ENCODE results near the gene ROBO1.
A peak's percentile ranks its signal among the peaks of the same experiment; 100 is the strongest.

Gene ROBO1

DNA sequence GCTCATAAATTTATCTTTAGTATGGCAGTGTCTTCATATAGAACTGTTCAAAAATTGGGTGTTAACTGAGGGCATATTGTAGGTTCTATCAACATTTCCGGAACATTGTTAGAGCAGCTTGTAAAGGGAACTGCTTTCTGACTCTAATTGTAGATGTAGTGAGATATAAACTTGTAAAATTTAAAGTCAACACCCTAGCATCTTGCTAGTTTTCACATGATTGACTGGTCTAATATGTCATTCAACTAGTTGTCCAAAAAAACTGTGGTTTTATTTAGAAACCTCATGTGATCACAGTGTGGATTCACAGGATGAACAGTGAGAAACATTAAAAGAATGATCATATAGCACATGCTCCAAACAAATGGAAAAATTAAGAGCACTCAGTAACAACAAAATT lies 607.4 kb downstream of the ROBO1 start:
- DNase-seq (ENCODE audit: low spot score): no peak

DNA sequence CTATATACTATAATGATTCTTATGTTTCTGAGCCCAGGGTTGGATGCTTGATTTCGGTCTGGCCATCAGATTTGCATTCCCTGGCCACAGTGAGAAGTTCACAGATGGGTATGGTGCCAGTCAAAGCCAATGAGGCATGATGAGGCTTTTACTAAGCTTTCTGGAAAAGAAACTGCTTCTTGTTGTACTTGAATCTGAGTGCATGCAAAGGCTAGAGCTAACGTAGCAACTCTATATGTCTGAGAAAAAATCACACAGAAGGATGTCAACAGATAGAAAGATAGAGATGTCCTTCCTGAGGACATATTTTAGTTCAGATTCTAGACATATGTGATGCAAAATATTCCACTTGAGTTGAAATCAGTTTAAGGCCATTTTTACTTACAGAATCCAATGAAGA lies 608.1 kb downstream of the ROBO1 start:
- no peak for DNase-seq (ENCODE audit: low spot score)

GRCh38 chr3:79157191-79157590 lies 610.6 kb downstream of the ROBO1 start:
- DNase-seq (ENCODE audit: low spot score): no peak

DNA sequence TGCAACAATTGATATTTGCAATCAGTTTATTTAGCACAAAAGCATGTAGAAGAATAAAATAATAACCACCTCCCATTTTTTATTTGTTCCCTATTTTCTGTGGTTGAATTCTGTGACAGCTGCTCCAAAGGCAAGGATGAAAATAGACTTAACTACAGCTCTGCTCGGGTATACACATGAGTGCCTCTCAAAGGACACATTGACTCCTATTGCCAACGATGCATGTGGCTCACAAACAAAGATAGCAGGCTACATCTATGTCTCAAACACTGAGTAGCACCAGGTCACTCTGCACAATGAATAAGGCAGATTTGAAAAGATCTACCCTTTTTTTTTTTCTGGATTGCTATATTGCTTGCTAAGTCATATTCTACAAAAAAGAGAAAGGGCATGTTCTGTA lies 612.9 kb downstream of the ROBO1 start:
- no peak for DNase-seq (ENCODE audit: low spot score)

DNA sequence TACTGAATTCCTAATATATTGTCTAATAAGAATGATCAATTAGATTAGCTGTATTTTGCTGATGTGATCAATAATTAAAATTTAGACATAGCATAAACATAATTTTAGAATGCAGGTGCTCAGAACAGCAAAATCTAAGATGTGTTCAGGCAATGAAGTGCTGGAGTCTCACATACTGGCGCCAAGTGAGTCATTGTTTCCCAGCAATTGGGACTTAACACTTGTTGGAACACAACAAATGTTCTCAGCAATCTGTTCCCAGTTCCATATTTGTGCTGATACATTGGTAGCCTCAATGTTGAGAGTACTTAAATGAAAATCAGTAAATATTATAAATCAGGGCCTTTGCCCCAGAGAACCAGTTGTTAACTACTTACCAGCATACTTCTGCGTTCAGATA lies 619.0 kb downstream of the ROBO1 start:
- no peak for DNase-seq (ENCODE audit: low spot score)

GRCh38 chr3:79146024-79146423 lies 621.8 kb downstream of the ROBO1 start:
- DNase-seq (ENCODE audit: low spot score): no peak

DNA sequence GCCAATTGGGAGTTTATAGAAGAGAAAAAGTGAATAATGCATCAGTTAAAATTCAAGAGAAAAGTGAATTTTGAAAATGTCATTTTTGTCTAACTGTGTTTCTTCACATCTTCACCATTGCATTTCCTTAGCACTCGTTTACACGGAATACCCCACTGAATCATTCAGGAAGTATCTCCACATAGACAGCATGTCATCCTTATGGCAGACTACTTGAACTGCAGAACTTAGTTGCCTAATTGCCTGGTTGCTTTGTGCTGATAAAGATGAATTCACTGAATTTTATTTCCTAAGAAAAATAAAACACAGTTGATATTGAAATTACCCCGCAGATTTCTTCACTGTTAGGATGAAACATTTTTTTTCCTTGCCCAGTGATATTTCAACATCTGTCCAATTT lies 627.1 kb downstream of the ROBO1 start:
- peak; percentile 15 for DNase-seq (ENCODE audit: low spot score)

DNA sequence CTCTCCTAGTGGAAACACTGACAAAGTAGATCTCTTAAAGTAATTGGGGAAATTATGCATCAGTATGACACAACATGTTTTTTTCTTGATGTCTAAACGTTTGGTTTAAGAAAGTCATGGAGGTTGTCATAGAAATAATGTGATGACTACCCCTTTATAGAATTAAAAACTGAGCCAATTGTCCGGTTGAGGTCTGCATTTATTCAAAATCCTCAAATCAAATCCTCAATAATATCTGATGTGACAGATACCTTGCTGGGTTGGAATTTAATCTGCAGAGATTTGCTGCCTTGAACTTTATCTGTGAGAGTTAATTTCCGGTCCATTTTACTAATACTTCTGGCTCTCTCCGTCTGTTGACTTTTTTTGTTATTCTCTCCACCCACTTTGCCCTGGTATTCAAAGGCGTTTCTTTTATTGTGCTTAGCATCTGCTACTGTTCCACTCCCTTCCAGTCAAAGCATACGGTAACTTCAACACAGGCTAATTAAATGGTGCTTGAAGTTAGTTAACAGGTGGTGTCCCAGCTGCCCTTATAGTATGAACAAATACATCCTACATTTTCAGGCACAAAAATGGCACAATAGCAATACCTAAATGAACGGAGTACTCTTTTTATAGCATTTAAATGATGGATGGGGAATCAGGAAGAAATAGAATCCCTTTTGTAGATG lies 628.3 kb downstream of the ROBO1 start:
- DNase-seq (ENCODE audit: low spot score): peak; percentile 7

DNA sequence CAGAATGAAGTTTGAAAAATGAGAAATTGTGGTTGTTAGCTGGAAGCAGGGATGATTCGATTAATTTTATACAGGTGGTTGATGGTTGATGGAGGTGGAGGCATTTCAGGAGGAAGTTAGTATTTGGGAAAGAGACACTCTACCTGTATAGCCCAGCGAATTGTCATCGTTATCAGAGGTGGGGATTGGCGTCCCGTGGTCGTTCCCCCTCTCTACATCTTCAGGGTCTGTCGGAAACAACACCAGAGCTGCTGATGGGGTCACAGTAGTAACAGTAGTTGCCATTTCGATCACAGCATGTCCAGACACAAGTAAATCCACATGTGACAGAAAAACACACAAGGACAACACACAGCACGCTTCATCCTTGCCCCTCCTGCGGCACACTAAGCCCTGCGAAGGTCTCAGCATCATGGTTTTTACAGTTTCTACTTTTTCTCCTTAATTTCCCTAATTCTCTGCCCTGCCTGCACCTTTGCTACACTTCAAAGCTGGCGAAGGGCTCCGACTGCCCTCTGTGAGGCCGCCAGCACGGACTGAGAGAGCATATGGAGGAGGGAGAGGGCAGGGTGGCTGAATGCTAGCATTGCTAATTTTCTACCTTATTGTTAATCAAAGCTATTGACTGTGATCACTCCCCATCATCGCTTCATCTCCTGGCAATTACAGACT lies 642.3 kb downstream of the ROBO1 start:
- DNase-seq (ENCODE audit: low spot score): no peak

DNA sequence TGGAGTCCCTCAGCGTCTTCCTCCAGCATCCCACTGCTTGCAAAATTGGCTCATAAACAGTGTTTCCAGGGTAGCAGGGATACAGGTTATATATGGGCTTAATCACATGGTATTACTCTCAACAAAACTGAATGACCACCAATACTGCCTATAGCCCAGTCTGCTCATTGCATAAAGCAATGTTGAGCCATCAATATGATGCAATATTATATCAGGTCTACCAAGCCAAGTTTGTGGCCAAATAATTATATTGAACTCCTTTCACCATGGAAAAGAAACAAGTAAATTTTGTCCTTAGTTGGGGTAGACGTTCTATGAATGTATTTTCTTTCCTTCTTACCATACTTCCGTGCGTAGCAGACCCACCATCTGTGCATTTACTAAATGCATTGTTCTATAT lies 652.3 kb downstream of the ROBO1 start:
- no peak for DNase-seq (ENCODE audit: low spot score)

DNA sequence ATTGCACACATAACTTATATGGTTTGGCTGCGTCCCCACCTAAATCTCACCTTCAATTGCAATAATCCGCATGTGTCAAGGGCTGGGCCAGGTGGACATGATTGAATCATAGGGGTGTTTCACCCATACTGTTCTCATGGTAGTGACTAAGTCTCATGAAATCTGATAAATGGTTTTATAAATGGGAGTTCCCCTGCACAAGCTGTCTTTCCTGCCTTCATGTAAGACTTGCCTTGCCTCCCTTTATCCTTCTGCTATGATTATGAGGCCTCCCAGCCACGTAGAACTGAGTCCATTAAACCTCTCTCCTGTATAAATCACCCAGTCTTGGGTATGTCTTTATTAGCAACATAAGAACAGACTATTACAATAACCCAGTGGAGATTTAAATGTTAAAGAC lies 653.9 kb downstream of the ROBO1 start:
- no peak for DNase-seq (ENCODE audit: low spot score)

DNA sequence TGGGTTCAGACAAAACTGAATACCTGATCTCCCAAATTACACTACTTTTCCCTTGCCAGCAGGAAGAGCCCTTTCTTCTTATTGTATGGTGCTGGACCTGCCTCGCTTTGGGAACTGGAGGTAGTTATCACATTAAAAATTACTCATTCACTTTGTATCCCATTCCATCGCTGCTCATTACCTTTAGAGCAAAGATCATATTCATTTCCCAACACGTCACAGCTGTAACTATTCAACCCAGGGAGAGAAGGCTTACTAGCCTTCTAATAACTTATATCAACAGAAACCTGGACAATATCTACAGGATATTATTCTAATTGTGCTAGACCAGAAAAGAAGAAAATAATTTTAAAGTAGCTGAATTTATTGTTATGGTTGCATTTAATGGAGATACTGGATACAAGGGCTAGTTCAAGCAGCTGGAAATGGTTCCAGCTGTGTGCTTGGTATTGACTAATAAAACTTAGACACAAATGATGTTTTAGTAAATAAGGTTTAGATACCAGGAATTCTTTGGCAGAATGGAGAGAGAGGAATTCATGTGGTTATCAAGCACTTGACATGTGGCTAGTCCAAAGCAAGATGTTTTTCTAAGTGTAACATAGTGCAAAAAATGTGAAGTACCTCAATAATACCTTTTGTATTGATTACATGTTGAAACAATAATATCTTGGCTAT lies 656.3 kb downstream of the ROBO1 start:
- DNase-seq (ENCODE audit: low spot score): no peak

DNA sequence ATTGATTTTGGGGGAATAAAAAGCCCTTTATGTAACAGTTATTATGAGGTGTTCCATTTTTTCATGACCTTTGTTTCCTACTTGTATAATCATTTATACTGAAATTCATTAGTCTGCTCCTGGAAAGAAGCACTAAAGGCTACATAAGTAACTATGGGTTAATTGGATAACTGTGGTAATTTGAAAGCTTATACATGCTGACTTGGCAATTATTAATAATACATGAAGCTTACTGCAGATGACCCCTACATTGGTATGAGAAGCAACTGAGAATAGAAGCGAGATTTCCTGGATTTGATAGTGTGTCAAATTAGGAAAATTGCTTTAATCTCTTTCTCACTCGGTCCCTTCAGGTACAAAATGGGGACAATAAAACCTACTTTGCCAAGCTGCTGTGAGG lies 658.0 kb downstream of the ROBO1 start:
- DNase-seq (ENCODE audit: low spot score): no peak

GRCh38 chr3:79103307-79103706 lies 664.5 kb downstream of the ROBO1 start:
- no peak for DNase-seq (ENCODE audit: low spot score)

DNA sequence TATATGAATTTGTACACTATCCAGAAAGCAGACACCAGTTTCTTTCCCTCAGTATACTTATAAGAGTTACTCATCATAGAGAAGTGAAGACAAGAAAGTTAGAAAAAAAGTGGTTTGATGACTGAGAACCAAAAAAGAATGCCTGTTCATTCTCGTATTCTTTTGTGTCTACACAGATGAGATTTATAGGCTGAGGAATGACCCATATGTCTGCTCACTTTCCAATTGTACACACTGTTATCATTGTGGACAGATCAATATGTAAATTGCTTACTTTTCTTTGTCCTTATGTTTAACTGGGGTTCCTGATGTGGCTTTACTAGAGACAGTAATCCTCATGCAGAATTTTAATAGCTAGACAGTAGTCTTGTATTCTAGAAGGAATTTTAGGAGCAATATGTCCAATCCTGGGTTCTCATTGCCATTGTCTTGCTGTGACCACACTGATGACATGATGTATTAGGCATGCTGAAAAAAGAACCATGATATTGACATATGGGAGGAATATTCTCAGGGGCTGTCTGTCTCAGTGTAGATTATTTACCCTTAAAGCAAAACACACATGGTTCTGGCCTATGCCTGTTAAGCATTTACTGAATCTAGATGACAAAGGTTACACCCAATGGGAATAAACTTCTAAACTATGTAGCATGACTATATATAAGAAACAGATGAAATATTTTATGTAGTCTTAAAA lies 669.7 kb downstream of the ROBO1 start:
- DNase-seq (ENCODE audit: low spot score): no peak

DNA sequence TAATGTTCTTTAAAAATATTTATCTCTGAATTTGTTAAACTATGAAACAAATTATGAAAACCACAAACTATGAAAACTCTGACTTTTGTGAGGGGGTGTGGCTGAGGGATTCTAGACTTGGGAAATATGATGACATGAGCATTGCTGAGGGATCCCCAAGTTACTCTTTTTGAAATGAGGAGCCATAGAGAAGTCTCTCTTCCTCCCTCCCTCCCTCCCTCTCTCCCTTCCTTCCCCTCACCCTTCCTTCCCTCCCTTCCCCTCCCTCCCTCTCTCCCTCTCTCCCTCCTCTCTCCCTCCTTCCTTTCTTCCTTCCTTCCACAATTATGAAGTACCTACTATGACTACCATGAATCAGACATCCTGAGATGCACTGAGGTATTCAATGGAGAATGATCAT lies 673.1 kb downstream of the ROBO1 start:
- no peak for DNase-seq (ENCODE audit: low spot score)

DNA sequence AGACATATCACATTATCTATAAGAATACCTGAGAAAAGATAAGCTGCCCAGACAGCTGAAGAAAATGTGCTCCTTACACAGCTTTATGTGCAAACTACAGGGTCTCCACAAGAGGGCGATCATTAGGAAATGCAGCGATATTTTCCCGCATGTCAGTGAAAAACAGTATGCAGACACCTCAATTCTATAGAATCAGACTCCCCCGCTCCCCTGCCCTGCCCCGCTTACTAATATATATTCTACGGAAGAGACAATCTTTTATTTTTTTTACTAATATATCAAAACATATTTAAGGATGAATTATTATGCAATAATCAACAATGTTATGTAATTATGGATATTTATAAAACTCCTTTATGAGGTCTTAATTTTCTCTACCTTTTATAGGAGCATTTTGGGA lies 681.3 kb downstream of the ROBO1 start:
- DNase-seq (ENCODE audit: low spot score): peak; percentile 6

- no peak for DNase-seq (ENCODE audit: low spot score)
Observed at GRCh38 chr3:79085171-79085570, 682.6 kb downstream of the ROBO1 start.

- no peak for DNase-seq (ENCODE audit: low spot score)
Observed at GRCh38 chr3:79081335-79081734, 686.5 kb downstream of the ROBO1 start.

DNA sequence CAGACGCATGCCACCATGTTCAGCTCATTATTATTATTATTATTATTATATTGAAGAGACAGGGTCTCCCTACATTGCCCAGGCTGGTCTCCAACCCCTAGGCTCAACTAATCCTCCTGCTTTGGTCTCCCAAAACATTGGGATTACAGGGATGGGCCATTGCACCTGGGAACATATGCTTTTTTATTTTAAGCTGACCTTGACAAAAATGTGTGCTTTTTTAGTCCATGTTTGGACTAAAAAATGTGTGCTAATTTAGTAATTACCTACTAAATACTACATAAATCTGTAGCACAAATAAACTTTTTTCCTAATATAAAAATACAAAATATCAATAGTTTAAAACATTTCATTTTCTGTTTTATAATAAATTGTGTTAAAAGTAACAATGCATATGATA lies 693.2 kb downstream of the ROBO1 start:
- DNase-seq (ENCODE audit: low spot score): no peak

DNA sequence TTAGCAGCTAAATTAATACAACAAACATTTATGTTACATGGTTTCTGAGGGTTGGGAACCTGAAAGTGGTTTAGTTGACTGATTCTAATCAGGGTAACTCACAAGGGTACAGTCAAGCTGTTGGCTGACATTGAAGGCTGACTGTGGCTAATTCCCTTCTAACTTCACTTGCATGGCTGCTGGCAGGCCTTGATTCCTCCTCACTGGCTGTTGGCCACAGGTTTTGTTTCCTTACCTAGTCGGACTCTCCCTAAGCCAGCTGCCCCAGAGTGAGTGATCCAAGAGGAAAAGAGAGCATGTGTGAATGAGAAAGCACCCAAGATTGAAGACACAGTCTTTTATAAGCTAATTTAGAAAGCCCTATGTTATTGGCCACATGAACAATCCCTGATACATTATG lies 700.1 kb downstream of the ROBO1 start:
- DNase-seq (ENCODE audit: low spot score): no peak

DNA sequence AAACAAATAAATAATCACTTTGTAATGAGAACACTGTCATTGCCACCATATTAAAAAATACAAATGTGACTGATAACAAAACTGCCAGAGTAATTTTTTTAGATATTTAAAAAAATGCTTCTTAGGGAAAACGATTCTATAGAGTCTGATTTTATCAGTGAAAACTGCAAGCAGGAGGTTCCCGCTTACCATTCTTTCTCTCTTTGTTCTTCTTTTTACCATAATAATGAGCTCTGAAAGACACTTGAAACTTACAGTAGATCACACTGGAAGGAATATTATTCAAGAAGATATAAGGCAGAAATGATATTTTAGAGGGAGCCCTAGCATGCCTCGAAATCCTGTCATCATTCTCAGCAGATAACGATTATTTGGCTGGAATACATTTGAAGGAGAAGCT lies 701.3 kb downstream of the ROBO1 start:
- no peak for DNase-seq (ENCODE audit: low spot score)

GRCh38 chr3:79063624-79064023 lies 704.2 kb downstream of the ROBO1 start:
- no peak for DNase-seq (ENCODE audit: low spot score)

Measured in hepatic stellate cell (primary cell).